ENCODE results near the gene IRX4. TPM values are rescaled to one million over a fixed set of nuclear protein-coding genes. Genes with fewer than 3 reads are reported as not detected.

The IRX4 gene
- total and polyA plus RNA-seq, 10 donors = 0.05 TPM; not detected in 9

DNA sequence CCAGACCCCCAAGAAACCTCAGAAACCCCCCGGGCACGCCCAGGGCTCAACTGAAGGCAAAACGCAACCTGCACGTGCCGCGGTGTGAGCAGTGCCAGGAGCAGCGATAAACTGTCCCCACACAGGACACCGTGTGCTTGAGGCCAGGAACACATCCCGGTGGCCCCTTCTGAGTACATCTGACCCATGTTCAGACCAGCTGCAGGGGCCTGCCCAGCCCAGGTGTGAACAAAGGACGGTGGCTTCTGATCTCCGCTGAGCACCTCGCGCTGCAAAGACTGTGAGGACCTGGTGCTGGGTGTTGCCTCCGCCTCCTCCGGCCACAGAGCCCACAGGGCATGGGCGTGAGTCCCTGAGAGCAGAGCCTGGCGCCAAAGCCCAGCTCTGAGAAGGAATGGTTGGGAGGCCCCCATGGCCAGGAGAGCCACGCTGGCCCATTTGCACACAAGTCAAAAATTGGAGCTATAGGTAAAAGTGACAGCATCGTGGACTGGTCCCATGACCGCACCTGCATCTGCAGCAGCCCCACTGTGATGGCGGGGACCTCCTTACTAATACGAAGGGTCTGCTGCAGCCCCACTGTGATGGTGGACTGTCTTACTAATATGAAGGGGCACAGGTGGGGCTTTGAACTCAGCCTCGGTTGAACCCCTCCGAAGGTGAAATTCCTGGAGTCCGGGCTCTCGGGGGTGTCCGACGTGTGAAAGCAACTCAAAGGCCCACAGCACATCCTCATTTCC lies 50.0 kb downstream of the IRX4 start:
- Histone ChIP-seq H3K27ac (no peak overlapping the region), H3K4me3 (no peak overlapping the region), H3K27me3 (replicated peaks in 1 of 7) (peaks cover 0 to 55% (median 5%) of the 10 kb centered on the region in 7 donors), H3K4me1 (no peaks in the 10 kb centered on the region), H3K36me3 (peaks cover 0 to 6% (median 0%) of the 10 kb centered on the region in 6 donors), H3K9me3 (no peaks in the 10 kb centered on the region)
- WGBS, 5 donors = 77 to 88% (median 80%) methylated on average over 24 to 28 of the region's 28 CpGs
- peak; percentile 55 for DNase-seq
- intact Hi-C loops (cut with DNase I; ENCODE audit: low total_unique reads) = no loop called here
- TF ChIP-seq POLR2AphosphoS5 (IDR thresholded peaks at IDR 0.05) (no peak), POLR2A (IDR thresholded peaks at IDR 0.05) (no peak)
- TF ChIP-seq, protein P1, sequence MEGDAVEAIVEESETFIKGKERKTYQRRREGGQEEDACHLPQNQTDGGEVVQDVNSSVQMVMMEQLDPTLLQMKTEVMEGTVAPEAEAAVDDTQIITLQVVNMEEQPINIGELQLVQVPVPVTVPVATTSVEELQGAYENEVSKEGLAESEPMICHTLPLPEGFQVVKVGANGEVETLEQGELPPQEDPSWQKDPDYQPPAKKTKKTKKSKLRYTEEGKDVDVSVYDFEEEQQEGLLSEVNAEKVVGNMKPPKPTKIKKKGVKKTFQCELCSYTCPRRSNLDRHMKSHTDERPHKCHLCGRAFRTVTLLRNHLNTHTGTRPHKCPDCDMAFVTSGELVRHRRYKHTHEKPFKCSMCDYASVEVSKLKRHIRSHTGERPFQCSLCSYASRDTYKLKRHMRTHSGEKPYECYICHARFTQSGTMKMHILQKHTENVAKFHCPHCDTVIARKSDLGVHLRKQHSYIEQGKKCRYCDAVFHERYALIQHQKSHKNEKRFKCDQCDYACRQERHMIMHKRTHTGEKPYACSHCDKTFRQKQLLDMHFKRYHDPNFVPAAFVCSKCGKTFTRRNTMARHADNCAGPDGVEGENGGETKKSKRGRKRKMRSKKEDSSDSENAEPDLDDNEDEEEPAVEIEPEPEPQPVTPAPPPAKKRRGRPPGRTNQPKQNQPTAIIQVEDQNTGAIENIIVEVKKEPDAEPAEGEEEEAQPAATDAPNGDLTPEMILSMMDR (IDR thresholded peaks at IDR 0.05 in 8 of 11, conservative IDR thresholded peaks at IDR 0.05 in 3 of 11) = no peak

DNA sequence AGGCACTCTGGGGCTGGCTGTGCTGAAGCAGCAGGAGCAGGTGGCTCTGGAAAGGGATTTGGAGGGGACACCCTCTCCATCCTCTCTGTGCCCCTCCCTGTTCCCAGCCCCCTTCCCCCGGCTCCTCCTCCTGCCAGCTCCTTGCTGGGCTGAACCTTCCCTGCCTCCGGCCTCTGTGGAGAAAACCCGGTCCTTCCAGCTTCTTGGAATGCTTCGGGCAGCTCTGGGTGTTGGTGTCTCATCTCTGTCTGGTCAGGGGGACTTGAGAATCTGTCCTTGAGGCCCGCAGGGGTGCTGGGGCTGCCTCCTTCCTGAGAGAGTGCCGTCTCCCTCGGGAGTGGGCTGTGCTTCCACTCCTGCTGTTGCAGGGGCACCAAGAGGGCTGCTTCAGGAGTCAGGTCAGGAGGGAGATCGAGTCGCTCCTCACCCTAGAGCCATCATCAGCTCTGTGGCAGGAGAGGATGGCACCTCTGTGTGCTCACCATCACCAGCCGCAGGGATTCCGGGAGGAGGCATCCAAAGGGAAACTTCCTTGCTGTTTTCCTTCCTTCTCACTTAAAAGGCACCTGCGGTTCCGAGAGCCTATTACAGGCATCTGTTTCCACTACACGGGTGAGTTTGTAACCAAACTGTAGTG lies 50.9 kb downstream of the IRX4 start:
- TF ChIP-seq POLR2A (IDR thresholded peaks at IDR 0.05) (no peak), POLR2AphosphoS5 (IDR thresholded peaks at IDR 0.05) (no peak)
- TF ChIP-seq, protein P1 (IDR thresholded peaks at IDR 0.05 in 8 of 11, conservative IDR thresholded peaks at IDR 0.05 in 3 of 11) = no peak
- Histone ChIP-seq H3K36me3 (peaks cover 0 to 8% (median 0%) of the 10 kb centered on the region in 6 donors), H3K9me3 (no peaks in the 10 kb centered on the region), H3K4me1 (no peaks in the 10 kb centered on the region), H3K27ac (no peak overlapping the region), H3K4me3 (no peak overlapping the region), H3K27me3 (replicated peaks in 1 of 7) (peaks cover 0 to 46% (median 4%) of the 10 kb centered on the region in 7 donors)
- intact Hi-C loops (cut with DNase I; ENCODE audit: low total_unique reads) = no loop called here
- peak; percentile 69 for DNase-seq
- WGBS, 5 donors = 35 to 48% (median 39%) methylated on average over 8 to 14 of the region's 14 CpGs

DNA sequence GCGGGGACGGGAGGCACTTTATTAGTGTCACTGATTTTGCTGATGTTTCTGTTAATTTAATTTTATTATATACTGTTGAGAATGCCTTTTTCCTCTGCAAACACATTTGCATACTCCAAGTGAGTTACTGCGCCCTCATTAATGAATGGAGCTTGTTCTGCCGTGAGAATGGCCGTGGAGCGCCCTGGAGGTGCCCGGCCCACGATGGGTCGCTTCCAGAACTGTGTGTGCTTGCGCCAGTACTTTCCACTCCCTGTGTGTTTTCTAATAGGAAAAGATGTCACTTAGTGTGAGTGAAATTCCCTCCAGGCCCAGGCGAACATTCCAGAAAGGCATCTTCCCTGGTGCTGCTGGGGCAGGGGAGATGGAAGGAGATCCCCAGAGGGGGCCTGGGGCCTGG lies 51.5 kb downstream of the IRX4 start:
- Histone ChIP-seq H3K4me3 (no peak overlapping the region), H3K27ac (no peak overlapping the region), H3K4me1 (no peaks in the 10 kb centered on the region), H3K36me3 (peaks cover 0 to 14% (median under 1%) of the 10 kb centered on the region in 6 donors), H3K9me3 (no peaks in the 10 kb centered on the region), H3K27me3 (replicated peaks in 1 of 7) (peaks cover 0 to 41% (median 3%) of the 10 kb centered on the region in 7 donors)
- TF ChIP-seq POLR2A (IDR thresholded peaks at IDR 0.05) (no peak), POLR2AphosphoS5 (IDR thresholded peaks at IDR 0.05) (no peak)
- TF ChIP-seq, protein P1 (IDR thresholded peaks at IDR 0.05 in 8 of 11, conservative IDR thresholded peaks at IDR 0.05 in 3 of 11) = no peak
- 87 to 94% (median 89%) methylated on average over 11 of the region's 11 CpGs for WGBS, 5 donors
- DNase-seq = peak; percentile 19
- intact Hi-C loops (cut with DNase I; ENCODE audit: low total_unique reads) = no loop called here

Data from spleen (tissue), 11 donors.